Measurements from ENCODE around the gene GARNL3. TPM values are rescaled to one million over a fixed set of nuclear protein-coding genes. Genes with fewer than 3 reads are reported as not detected.

GARNL3 gene
- total RNA-seq, 1 experiment from 2014 or later, result 11.5 TPM

- in situ Hi-C loops (cut with HindIII; ENCODE audit: low pct_unique_long_range_greater_than_20kb, low sequenced_read_pairs) (no loop called here), intact Hi-C loops (cut with micrococcal nuclease; ENCODE audit: unreplicated experiment) (no loop called here)
- Histone ChIP-seq H3K36me3 (ENCODE audit: control insufficient read depth, insufficient read depth, low read length) (no peaks in the 10 kb centered on the region), H3K27me3 (ENCODE audit: control insufficient read depth, insufficient read depth, low read length) (no peaks in the 10 kb centered on the region), H3K4me3 (ENCODE audit: low read depth in 2 of 2, low read length in 2 of 2) (no peak overlapping the region), H3K9me3 (ENCODE audit: control insufficient read depth, insufficient read depth, low read depth, low read length) (no peaks in the 10 kb centered on the region), H3K4me1 (ENCODE audit: control insufficient read depth, insufficient read depth, low read length) (no peaks in the 10 kb centered on the region), H3K27ac (ENCODE audit: low read length) (no peak overlapping the region)
- DNase-seq (ENCODE audit: low read depth, low spot score), result no peak
- no peak for ATAC-seq
- TF ChIP-seq POLR2AphosphoS5 (IDR thresholded peaks at IDR 0.05; ENCODE audit: low read depth, low read length) (no peak), REST (IDR thresholded peaks at IDR 0.05; ENCODE audit: insufficient read depth in 1 of 2, low read depth in 2 of 2, low read length in 1 of 2) (no peak), SIN3A (IDR thresholded peaks at IDR 0.05; ENCODE audit: borderline replicate concordance, insufficient read depth, low read depth, low read length) (no peak), CTCF (IDR thresholded peaks at IDR 0.05) (no peak), TCF7L2 (IDR thresholded peaks at IDR 0.05; ENCODE audit: low read depth, low read length) (no peak)
- ChIA-PET CTCF (no interaction called here), POLR2A (no interaction called here)
- BruUV-seq (replicated peaks), result no TSS peak
Measured at GRCh38 chr9:127277099-127277498, 12.5 kb downstream of the GARNL3 start.

- H3K9me3 ChIP-seq (ENCODE audit: control insufficient read depth, insufficient read depth, low read depth, low read length), result no peaks in the 10 kb centered on the region
- H3K27me3 ChIP-seq (ENCODE audit: control insufficient read depth, insufficient read depth, low read length), result no peaks in the 10 kb centered on the region
- TF ChIP-seq CTCF (IDR thresholded peaks at IDR 0.05) (no peak), POLR2AphosphoS5 (IDR thresholded peaks at IDR 0.05; ENCODE audit: low read depth, low read length) (no peak), SIN3A (IDR thresholded peaks at IDR 0.05; ENCODE audit: borderline replicate concordance, insufficient read depth, low read depth, low read length) (no peak), TCF7L2 (IDR thresholded peaks at IDR 0.05; ENCODE audit: low read depth, low read length) (no peak), REST (IDR thresholded peaks at IDR 0.05; ENCODE audit: insufficient read depth in 1 of 2, low read depth in 2 of 2, low read length in 1 of 2) (no peak)
- H3K36me3 ChIP-seq (ENCODE audit: control insufficient read depth, insufficient read depth, low read length), result no peaks in the 10 kb centered on the region
- BruUV-seq (replicated peaks), result no TSS peak
- in situ Hi-C loops (cut with HindIII; ENCODE audit: low pct_unique_long_range_greater_than_20kb, low sequenced_read_pairs), result no loop called here
- H3K4me3 ChIP-seq (ENCODE audit: low read depth in 2 of 2, low read length in 2 of 2), result no peak overlapping the region
- intact Hi-C loops (cut with micrococcal nuclease; ENCODE audit: unreplicated experiment), result no loop called here
- no peak overlapping the region for H3K27ac ChIP-seq (ENCODE audit: low read length)
- no peak for DNase-seq (ENCODE audit: low read depth, low spot score)
- CTCF ChIA-PET, result no interaction called here
- POLR2A ChIA-PET, result interaction anchor here (0.5 kb wide), 1 partner anchor 157 kb away, joined by 3 read pairs; no protein-coding TSS in a partner anchor
- no peak for ATAC-seq
- no peaks in the 10 kb centered on the region for H3K4me1 ChIP-seq (ENCODE audit: control insufficient read depth, insufficient read depth, low read length)
Measured at GRCh38 chr9:127277770-127278169, 13.2 kb downstream of the GARNL3 start.
